GM19455 (cell line): Measurements from ENCODE around the gene SPIN1.

Experiments used
- ATAC-seq: cut with Tn5 transposase; IDR thresholded peaks from one replicate; pipeline ENCODE4 v1.9.1; 2021; ENCODE audit not compliant: unreplicated experiment

SPIN1 gene

GRCh38 chr9:88488166-88488565, 99.9 kb downstream of the SPIN1 start:
- no peak for ATAC-seq

GRCh38 chr9:88494983-88495721, 106.9 kb downstream of the SPIN1 start:
- no peak for ATAC-seq

GRCh38 chr9:88497224-88497623, 109.0 kb downstream of the SPIN1 start:
- ATAC-seq = no peak

DNA sequence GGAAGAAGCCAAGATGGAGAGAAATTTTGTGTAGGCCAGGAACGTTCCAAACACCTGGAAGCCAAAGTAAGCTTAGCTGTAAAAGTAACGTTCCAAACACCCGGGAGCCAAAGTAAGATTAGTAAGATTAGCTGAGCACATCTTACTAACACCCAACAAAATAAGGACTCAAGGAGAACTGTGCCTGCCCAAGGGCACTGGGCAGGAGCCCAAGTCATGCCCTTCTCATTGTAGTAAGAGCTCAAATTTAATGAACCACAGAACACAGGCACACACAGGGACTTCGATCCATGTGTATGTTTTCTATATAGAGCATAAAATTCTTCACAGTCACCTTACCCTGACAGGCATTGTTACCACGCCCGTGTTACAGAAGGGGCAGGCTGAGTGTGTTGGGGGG, 110.6 kb downstream of the SPIN1 start:
- ATAC-seq = no peak

DNA sequence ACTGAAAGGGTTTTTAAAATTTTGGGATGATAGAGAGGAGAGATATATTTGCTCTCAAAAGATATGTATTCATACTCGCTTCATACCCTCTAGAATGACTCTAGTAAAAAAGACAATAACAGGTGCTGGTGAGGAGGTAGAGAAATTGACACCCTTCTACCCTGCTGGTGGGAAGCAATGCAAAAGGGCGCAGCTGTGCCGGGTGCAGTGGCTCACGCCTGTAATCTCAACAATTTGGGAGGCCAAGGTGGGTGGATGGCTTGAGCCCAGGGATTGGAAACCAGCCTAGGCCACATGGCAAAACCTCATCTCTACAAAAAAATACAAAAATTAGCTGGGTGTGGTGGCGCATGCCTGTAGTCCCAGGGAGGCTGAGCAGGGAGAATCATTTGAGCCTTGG, 112.8 kb downstream of the SPIN1 start:
- no peak for ATAC-seq

DNA sequence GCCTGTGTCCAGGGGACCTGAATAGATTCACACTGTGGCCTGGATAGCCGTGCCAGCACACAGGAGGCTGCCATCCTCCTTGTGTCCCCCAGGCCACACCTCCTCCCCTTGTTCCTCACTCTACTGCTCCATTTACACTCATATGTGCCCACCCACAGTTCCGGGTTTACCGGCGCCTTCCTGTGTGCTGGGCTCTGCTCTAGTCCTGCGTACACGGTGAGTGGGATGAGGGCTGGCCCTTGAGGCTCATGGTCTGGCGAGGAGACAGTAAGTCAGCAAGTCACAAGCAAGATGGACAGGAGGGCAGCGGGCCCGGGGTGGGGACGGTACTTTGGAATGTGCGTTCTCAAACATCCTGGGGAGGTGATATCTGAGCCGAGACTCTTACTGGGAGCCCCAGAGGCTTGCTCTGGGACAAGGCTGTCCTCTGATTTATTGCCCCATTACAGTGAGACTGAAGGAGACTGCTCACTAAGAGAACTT, 114.3 kb downstream of the SPIN1 start:
- ATAC-seq = no peak

DNA sequence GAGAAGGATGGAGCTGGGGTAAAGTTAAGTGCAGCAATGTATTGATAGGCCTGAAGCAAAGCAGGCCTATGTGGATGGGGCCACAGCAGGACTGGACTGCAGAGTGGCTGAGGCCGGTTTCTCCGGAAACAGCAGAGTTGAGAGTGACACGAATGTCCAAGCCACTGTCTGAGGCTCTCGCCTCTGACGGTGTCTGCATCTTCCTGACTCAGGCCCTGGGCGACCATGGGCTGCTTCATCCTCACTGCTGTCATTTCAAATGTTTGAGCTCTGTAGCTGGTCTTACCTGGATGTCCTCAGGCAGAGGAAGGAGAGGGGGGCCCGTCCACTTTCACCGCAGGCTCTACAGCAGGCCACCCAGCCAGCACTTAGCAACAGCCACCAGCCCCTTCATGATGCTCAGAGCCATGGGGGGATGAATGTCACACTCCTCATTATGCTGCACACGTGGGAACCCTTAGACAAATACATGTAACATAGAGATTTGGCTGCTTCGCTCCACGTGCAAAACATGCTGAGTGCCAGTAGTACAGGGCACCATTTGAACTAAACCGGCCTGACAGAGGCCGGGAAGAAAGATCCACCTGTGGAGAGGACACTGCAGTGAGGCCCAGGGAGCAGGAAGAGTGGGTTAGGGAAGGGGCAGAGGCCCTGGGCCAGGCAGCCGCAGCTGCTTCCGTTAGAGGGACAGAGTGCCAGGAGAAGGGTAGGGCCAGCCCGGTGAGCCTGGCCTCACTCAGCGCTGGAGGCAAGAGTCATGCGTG, 115.0 kb downstream of the SPIN1 start:
- no peak for ATAC-seq

GRCh38 chr9:88503845-88504764, 115.9 kb downstream of the SPIN1 start:
- no peak for ATAC-seq

DNA sequence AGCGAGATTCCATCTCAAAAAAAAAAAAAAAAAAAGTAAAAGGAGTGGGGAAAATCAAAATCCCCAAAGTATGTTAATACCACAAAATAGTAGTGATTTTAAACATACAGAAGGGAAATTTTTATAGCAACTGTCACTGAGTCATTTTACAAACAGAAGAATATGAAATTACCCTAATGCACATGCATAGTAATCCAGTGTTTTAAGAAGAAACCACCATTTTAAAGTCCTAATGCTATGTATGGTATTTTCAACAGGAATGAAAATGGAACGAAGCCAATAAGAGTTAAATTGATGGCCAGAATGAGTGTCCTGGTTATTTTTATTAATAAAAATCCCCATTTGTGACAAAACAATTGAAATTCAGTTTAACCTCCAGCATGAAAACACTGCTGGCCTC, 120.1 kb downstream of the SPIN1 start:
- ATAC-seq = no peak

DNA sequence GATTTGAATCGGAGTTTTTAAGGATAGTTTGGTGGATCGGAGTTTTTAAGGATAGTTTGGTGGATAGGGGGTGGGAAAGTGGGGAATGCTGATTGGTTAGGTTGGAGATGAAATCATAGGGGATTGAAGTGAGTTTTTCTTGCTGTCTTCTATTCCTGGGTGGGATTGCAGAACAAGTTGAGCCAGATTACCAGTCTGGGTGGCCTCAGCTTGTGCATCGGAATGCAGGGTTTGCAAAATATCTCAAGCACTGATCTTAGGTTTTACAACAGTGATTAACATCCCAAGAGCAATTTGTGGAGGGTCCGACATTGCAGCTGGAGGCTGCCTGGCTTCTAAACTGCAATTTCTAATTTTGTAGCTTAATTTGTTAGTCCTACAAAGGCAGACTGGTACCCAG, 123.7 kb downstream of the SPIN1 start:
- ATAC-seq = no peak

DNA sequence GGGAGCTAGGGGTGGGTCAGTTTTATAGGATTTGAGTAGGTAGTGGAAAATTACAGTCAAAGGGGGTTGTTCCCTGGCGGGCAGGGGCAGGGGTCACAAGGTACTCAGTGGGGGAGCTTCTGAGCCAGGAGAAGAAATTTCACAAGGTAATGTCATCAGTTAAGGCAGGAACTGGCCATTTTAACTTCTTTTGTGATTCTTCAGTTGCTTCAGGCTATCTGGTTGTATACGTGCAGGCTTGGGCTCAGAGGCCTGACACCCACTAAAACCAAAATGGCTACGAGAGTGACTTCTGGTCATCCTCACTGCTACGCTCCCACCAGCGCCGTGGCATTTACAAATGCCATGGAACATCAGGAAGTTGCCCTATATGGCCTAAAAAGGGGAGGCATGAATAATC, 126.0 kb downstream of the SPIN1 start:
- no peak for ATAC-seq

- ATAC-seq = no peak
Measured at GRCh38 chr9:88521308-88521707, 133.1 kb downstream of the SPIN1 start.

DNA sequence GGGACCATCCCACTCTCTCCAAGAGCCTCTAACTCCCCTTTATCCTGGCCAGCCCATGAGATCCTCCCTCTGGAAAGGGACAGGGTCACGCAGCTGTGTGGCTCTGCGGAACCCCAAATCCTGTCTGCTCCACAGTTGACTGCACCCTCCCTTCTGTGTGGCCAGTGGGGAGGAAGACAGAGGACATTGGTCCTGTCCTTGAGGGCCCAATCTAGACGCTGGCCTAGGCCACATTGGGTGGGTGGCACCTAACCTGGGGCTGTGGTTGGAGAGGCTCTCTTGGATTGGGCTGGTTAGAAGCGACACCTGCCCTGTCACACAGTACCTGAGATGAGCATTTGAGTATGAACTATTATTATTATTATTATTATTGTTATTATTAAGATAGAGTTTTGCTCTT, 134.1 kb downstream of the SPIN1 start:
- no peak for ATAC-seq

GRCh38 chr9:88523056-88523455, 134.8 kb downstream of the SPIN1 start:
- ATAC-seq = no peak

- ATAC-seq = no peak
Measured at GRCh38 chr9:88524911-88525310, 136.7 kb downstream of the SPIN1 start.

DNA sequence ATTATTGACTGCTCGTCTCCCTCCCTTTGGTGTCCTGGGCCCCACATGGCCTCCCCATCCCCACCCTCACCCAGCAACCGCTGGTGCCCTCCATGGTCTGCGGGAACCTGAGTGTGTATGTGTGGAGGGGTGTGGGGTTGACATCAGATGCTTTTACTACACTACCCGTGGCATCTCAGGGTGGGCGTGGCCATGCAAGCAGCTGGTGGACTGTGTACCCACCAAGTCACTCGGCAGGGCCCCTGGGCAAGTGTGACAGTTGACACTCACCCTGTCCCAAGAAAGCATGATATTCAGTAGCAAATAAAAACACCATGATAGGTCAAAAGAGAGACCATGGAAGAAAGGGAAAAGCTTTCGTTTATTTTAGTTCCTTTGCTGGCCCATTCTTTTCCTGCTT, 139.4 kb downstream of the SPIN1 start:
- ATAC-seq = no peak
